Left ventricle myocardium superior (tissue), 1 donor: ENCODE measurements around the gene FCER2. TPM values are rescaled to one million over a fixed set of nuclear protein-coding genes. Genes with fewer than 3 reads are reported as not detected.
"Not testable (repeated sequence)": the region's sequence is repeated elsewhere in the genome, so short reads cannot be mapped to it uniquely, and the experiment has no call there.

Source experiments
- ATAC-seq: fragments of 200-7000 bp; cut with Tn5 transposase; one replicate; pipeline ENCODE4 v1.9.1; 2020; ENCODE audit warnings: mild to moderate bottlenecking, moderate library complexity
- DNase-seq: peaks from one replicate; pipeline ENCODE4 v3.0.0-alpha.2; 2020
- intact Hi-C: fragments of 100-400 bp; cut with micrococcal nuclease; formaldehyde crosslinking; loops from one replicate; pipeline ENCODE4 v1.11.0; 2022
- total RNA-seq: library from RNA; stranded (reverse); fragmentation: NEBNext Ultra II Directional; extraction: Animal tissue kit (Norgen Biotek cat#: 25700); gene quantifications from one replicate; pipeline ENCODE4 v1.2.1, GENCODE V29; 2021
- donor health status: DM: no; HTN: yes; CAD: no; lungs with severe emphysema.

Gene FCER2
- total RNA-seq, 1 donor from 2014 or later, result 0.17 TPM

GRCh38 chr19:7661744-7662538 lies 40.0 kb downstream of the FCER2 start:
- DNase-seq (no peak), ATAC-seq (no peak)
- intact Hi-C loops, result no loop called here

GRCh38 chr19:7658219-7658686 lies 43.7 kb downstream of the FCER2 start:
- no peak for DNase-seq
- intact Hi-C loops, result no loop called here
- no peak for ATAC-seq

DNA sequence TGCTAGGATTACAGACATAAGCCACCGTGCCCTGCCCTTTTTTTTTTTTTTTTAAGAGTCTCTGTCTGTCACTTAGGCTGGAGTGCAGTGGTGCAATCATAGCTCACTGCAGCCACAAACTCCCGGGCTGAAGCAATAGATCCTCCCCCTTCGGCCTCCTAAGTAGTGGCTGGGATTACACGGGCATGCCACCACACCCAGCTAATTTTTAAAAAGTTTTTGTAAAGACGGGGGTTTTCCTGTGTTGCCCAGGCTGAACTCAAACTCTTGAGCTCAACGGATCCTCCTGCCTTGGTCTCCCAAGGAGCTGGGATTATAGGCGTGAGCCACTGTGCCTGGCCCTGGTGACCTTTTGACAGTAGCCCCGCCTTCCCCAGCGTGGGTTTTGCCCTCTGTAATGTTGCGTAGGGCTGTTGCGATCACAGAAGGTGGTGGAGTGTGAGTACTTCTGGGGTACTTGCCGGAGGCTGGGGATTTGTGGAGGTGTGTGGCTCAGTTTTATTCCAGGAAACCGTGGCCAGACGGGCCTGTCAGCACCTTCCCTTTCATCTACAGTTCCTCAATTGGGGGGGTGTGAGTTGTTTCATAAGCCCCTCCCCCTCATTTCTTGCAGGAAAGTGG lies 44.7 kb downstream of the FCER2 start:
- no peak for DNase-seq
- intact Hi-C loops, result no loop called here
- ATAC-seq, result peak; percentile 59

- intact Hi-C loops, result no loop called here
- DNase-seq (no peak), ATAC-seq (no peak)
Measured at GRCh38 chr19:7655581-7655980, 46.4 kb downstream of the FCER2 start.

GRCh38 chr19:7654401-7654800 lies 47.5 kb downstream of the FCER2 start:
- ATAC-seq, result no peak
- DNase-seq, result no peak
- intact Hi-C loops, result no loop called here

DNA sequence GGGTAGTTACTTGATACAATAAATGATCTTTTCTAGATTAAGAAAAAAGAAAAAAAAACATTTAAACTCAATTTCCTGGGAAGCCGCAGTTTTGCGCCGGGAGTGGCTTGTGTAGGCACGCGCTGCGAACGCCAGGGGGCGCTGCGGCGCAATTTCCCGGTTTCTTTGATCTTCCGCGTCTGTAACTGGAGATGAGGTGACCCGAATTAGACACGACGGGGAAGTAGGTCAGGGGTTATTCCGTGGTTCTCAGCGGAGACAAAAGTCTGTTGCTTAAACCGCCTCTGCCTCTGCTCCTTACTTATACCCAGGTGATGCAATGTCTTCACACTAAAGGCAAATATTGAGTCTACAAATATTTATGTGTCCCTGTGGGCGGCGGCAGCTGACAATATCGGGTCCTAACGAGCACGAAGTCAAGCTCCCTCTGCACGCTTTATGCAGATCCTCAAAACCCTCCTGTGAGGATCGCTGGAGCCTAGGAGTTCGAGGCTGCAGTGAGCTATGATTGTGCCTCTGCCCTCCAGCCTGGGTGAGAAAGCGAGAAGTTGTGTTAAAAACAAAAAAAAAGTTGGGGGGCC lies 49.8 kb downstream of the FCER2 start:
- intact Hi-C loops, result no loop called here
- DNase-seq (peak; percentile 89), ATAC-seq (peak; percentile 84)

DNA sequence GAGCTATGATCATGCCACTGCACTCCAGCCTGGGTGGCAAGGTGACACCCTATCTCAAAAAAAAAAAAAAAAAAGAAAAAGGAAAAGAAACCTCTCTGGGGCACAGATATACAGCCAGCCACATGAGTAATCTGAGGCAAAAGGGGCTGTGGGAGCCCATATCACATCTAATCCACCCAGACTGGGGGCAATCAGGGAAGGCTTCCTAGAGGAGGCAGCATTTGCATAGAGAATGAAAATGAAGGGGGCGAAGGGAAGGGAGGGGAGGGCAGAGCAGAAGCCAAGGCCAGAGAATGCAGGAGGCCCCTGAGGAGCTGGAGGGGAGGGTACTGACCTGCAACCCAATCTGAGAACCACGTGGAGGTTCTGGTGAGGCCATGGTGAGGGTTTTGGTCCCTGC lies 51.8 kb downstream of the FCER2 start:
- ATAC-seq, result no peak
- intact Hi-C loops, result no loop called here

DNA sequence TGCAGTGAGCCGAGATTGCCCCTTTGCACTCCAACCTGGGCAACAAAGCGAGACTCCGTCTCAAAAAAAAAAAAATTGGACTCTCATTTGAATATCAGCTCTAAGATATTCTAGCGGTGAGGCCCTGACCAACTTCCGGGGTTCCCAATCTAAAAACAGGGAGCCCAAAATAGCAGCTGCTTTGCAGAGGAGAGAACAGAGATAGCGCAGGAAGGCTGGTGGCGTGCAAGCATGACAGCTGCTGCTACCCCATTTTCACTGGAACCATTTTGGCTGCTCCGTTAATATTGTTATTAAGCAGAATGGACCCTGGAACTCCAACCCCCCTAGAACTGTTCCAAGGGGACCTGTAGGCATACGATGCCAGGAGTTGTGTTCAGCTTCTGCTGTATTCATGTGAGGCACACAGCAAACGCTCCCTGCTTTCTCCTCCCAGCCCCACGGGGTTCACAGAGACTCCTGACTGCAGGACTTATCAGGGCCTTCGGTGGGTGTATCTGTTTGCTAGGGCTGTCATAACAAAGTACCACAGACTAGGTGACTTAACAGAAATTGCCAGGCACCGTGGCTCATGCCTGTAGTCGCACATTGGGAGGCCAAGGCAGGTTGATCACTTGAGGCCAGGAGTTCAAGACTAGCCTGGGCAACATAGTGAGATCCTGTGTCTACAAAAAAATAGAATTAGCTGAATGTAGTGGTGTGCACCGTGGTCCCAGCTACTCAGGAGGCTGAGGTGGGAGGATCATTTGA lies 53.5 kb downstream of the FCER2 start:
- no peak for DNase-seq
- ATAC-seq, result peak; percentile 43
- intact Hi-C loops, result no loop called here

More for the DNA sequence above, 51.8 kb downstream of the FCER2 start:
- no peak for DNase-seq

DNA sequence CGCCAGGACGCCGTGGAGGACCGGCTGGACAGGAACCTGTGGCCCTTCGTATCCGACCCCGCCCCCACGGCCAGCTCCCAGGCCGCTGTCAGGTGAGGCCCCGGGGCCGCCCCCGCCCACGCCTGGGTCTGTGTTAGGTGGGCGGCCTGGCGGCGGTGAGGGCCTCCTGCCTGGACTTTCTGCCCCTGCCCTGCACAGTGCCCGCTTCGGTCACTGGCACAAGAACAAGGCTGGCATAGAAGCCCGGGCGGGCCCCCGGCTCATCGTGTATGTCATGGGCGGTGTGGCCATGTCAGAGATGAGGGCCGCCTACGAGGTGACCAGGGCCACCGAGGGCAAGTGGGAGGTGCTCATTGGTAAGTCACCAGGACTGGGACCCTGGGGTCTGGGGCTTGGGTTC lies 54.8 kb downstream of the FCER2 start:
- ATAC-seq (no peak), DNase-seq (no peak)

GRCh38 chr19:7646426-7646700 lies 55.6 kb downstream of the FCER2 start:
- ATAC-seq, result no peak
- no peak for DNase-seq
- intact Hi-C loops, result no loop called here

More for the DNA sequence above, 54.8 kb downstream of the FCER2 start:
- intact Hi-C loops, result no loop called here

- DNase-seq, result no peak
- intact Hi-C loops, result no loop called here
Measured at GRCh38 chr19:7645656-7646425, 56.1 kb downstream of the FCER2 start.

GRCh38 chr19:7645163-7645562 lies 56.8 kb downstream of the FCER2 start:
- intact Hi-C loops, result no loop called here
- ATAC-seq, result no peak

More at GRCh38 chr19:7645656-7646425, 56.1 kb downstream of the FCER2 start:
- no peak for ATAC-seq

DNA sequence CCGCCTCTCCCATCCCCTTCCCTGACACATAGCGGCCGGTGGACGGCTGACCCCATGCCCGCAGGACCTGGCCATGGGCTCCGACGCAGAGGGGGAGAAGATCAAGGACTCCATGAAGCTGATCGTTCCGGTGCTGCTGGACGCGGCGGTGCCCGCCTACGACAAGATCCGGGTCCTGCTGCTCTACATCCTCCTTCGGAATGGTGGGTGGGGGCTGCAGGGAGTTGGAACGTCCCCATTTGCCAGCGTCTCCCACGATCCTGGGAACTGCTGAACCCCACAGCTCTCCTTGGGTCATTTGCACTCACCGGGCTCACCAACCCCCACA lies 57.4 kb downstream of the FCER2 start:
- no peak for DNase-seq

More at GRCh38 chr19:7645163-7645562, 56.8 kb downstream of the FCER2 start:
- DNase-seq, result no peak

DNA sequence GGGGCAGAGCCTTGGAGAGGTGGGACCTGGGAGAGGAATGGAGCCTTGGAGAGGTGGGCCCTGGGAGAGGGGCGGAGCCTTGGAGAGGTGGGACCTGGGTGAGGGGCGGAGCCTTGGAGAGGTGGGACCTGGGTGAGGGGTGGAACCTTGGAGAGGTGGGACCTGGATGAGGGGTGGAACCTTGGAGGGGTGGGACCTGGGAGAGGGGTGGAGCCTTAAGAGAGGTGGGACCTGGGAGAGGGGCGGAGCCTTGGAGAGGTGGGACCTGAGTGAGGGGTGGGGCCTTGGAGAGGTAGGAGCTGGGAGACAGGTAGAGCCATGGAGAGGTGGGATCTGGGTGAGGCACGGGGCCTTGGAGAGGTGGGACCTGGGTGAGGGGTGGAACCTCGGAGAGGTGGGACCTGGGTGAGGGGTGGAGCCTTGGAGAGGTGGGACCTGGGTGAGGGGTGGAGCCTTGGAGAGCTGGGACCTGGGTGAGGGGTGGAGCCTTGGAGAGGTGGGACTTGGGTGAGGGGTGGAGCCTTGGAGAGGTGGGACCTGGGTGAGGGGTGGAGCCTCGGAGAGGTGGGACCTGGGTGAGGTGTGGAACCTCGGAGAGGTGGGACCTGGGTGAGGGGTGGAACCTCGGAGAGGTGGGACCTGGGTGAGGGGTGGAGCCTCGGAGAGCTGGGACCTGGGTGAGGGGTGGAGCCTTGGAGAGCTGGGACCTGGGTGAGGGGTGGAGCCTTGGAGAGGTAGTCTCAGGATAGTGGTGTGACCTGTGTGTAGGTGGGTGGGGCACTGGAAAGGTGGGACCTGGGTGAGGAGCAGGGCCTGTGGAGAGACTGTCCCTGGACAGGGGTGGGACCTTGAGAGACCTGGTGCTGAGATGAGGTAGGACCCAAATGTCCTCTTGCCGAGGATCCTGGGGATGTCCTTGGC lies 58.0 kb downstream of the FCER2 start:
- ATAC-seq, DNase-seq, intact Hi-C loops: not testable (repeated sequence)

More for the DNA sequence above, 57.4 kb downstream of the FCER2 start:
- no peak for ATAC-seq
- intact Hi-C loops, result no loop called here

DNA sequence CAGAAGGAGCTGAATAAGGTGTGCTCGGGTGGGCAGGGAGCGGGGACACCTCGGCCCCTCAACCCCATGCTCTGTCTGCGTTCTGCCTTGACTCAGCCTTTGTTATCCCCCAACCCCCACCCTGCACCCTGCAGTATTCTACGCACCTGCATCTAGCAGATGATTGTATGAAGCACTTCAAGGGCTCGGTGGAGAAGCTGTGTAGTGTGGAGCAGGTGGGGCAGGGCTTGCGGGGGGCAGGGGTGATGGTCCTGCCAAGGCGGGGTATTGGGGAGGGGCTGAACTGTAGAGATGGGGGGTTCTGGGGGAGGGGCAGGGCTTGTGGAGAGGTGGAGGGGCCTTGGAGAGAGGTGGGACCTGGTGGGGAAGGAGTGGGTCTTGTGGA lies 58.9 kb downstream of the FCER2 start:
- no peak for DNase-seq
- intact Hi-C loops, result no loop called here
- ATAC-seq, result no peak

DNA sequence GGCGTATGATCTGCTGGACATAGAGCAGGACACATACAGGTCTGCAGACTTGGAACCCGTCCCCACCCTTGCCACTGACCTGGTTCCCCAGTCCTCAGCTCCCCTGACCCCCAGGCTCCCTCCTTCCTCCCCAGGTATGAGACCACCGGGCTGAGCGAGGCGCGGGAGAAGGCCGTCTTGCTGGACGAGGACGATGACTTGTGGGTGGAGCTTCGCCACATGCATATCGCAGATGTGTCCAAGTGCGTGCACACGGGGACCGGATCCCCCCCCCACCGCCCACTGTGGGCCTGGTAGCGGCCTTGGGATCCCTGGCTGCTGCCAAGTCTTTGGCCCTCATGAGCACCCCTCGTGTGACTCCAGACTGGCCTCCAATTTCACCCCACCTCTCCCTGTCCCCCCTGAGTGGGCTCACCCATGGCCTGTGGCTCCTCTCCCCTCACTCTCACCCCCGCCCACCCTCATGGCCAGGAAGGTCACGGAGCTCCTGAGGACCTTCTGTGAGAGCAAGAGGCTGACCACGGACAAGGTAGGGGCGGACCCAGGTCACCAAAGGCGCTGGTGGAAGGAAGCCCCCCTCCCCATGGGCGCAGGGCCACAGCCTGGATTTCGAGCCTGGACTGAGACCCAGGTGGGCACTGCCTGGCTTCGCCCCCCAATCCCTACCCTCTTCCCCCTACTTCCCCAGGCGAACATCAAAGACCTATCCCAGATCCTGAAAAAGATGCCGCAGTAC lies 59.5 kb downstream of the FCER2 start:
- DNase-seq (no peak), ATAC-seq (no peak)
- intact Hi-C loops, result no loop called here
